Loucy (cell line): ENCODE data around the gene CRYBB1.

Experiments used
- CTCF ChIP-seq: fragments of 200-600 bp; sonication (generic); conservative IDR thresholded peaks from 2 replicates; pipeline ENCODE4 v1.5.1; 2014; ENCODE audit warnings: mild to moderate bottlenecking, antibody characterized with exemption, low read length
- EZH2phosphoT487 ChIP-seq: fragments of 200-600 bp; IDR thresholded peaks from 2 replicates; pipeline ENCODE4 v1.6.1; 2018; ENCODE audit warnings: antibody characterized with exemption, mild to moderate bottlenecking, moderate library complexity, borderline replicate concordance

DNA sequence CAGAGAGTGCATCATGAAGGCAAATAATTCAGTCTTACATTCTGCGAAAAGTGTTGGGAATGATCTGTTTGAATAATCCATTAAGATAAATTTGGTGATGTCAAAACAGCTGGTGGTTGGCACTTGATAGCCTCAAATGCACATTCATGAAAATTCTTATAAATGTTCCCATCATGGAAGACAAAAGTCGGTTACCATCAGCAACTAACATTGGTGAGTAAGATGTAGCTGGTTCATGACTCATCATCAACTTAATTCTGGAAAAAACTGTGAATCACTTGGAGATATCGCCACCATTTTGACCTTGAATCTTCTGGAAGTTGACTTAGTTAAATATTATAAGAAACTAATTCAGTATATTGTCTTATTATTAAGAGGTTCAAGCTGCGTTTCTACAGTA lies 11.2 kb downstream of the CRYBB1 start:
- TF ChIP-seq CTCF (no peak), EZH2phosphoT487 (no peak)
